Upper lobe of left lung (tissue), 4 donors: ENCODE results near the gene ARHGAP35.

Source experiments
- EP300 ChIP-seq, 4 donors: sonication (generic); formaldehyde crosslinking; IDR thresholded peaks; one replicate each; pipeline ENCODE4 v1.5.1; 2017; ENCODE audit warnings: antibody characterized with exemption in 4 of 4, control low read depth in 2 of 4
- POLR2A ChIP-seq, 4 donors: fragments of 450-650 bp; IDR thresholded peaks; one replicate each; pipeline ENCODE4 v1.5.1; 2016 to 2017; ENCODE audit warnings: antibody characterized with exemption in 4 of 4, mild to moderate bottlenecking in 2 of 4
- POLR2AphosphoS5 ChIP-seq, 2 donors: sonication (generic); formaldehyde crosslinking; IDR thresholded peaks; one replicate each; pipeline ENCODE4 v1.5.1; 2017; ENCODE audit warnings: antibody characterized with exemption in 2 of 2
- TF ChIP-seq, protein P1 (sequence below), 6 experiments: fragments of 450-650 bp in 4 of 6; fragments of 200-600 bp in 2 of 6; sonication (generic) in 2 of 6; IDR thresholded peaks; one replicate each; pipeline ENCODE4 v1.5.1; 2016 to 2019; ENCODE audit warnings: antibody characterized with exemption in 6 of 6

DNA sequence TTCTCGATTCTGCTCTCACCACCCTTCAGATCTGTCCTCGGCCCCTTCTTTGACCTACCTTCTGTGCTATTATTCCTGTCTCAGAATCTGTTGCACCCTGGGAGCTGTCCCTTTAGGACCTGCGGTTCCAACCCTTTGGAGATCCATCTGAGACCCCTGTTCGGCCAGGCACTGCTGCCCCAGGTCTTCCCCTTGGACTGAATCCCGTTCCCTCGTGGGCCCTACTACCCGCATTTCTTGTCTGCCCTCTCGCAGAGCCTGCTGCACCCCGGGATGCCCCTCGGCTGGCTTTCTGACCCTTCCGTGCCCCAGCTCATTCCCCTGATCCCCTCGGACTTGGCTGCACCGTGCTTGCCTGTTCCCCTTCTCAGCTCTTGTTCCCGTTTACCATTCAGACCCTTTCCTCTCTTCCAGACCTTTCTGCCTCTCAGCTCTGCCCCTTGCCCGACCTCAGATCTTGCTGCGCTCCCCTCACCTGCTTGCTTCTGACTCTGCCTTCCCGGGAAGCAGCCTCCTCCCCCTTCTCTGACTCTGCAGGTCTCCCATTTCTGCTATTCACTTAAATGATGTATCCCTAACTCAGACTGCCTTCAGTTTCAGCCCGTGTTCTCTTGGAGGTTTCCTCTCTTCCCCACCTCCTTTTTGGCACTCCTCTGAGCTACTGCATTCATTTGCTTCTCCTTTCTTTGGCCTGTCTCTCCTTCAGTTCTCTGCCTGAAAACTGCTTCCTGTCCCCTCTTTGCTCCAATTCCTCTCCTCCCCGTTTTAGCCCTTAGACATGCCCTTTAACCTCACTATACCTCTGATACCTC is 1.1 kb downstream of the ARHGAP35 start:
- TF ChIP-seq POLR2A (IDR thresholded peaks at IDR 0.05) (no peak), EP300 (IDR thresholded peaks at IDR 0.05) (no peak), POLR2AphosphoS5 (IDR thresholded peaks at IDR 0.05) (no peak)
- TF ChIP-seq, protein P1, sequence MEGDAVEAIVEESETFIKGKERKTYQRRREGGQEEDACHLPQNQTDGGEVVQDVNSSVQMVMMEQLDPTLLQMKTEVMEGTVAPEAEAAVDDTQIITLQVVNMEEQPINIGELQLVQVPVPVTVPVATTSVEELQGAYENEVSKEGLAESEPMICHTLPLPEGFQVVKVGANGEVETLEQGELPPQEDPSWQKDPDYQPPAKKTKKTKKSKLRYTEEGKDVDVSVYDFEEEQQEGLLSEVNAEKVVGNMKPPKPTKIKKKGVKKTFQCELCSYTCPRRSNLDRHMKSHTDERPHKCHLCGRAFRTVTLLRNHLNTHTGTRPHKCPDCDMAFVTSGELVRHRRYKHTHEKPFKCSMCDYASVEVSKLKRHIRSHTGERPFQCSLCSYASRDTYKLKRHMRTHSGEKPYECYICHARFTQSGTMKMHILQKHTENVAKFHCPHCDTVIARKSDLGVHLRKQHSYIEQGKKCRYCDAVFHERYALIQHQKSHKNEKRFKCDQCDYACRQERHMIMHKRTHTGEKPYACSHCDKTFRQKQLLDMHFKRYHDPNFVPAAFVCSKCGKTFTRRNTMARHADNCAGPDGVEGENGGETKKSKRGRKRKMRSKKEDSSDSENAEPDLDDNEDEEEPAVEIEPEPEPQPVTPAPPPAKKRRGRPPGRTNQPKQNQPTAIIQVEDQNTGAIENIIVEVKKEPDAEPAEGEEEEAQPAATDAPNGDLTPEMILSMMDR (IDR thresholded peaks at IDR 0.05), result no peak
